SK-N-SH (cell line): ENCODE measurements around the gene LCN1. TPM values are rescaled to one million over a fixed set of nuclear protein-coding genes. Genes with fewer than 3 reads are reported as not detected.

Source experiments
- CTCF ChIA-PET: fragments of 300-600, 350-600 bp; formaldehyde crosslinking; extraction: SDS; loops from one replicate; lab custom pipeline; 2021; lab: Yijun Ruan, JAX
- POLR2A ChIA-PET: fragments of 350-600 bp; sonication (Branson Sonifier 250); formaldehyde crosslinking; extraction: SDS; loops from one replicate; lab custom pipeline; 2020; ENCODE audit warnings: antibody characterized with exemption, inconsistent platforms; lab: Yijun Ruan, JAX
- DNase-seq: peaks from one replicate; pipeline ENCODE4 v3.0.0; 2012
- H2AFZ ChIP-seq: fragments of 200-600 bp; sonication (generic); 2 replicates; pipeline ENCODE4 v1.8.1; 2016; ENCODE audit warnings: antibody characterized with exemption, mild to moderate bottlenecking, low read depth
- H3F3A ChIP-seq: fragments of 200-600 bp; sonication (generic); replicated peaks from 2 replicates; pipeline ENCODE3; 2016; ENCODE audit warnings: antibody characterized with exemption, mild to moderate bottlenecking; ENCODE audit not compliant: insufficient read depth
- H3K27ac ChIP-seq, 2 experiments: fragments of 200-500 bp in 1 of 2; fragments of 200-600 bp in 1 of 2; sonication (Bioruptor generic) in 1 of 2; sonication (generic), shearing (Covaris generic) in 1 of 2; 2 replicates each; pipeline versions ENCODE4 v1.5.1 to v1.6.1; 2014 to 2016; ENCODE audit warnings: low read depth in 2 of 2, inconsistent platforms in 1 of 2, low read length in 1 of 2, mild to moderate bottlenecking in 1 of 2, mixed read lengths in 1 of 2
- H3K27me3 ChIP-seq: fragments of 200-600 bp; sonication (generic), shearing (Covaris generic); 2 replicates; pipeline ENCODE4 v1.6.1; 2016; ENCODE audit warnings: mixed run types; ENCODE audit not compliant: insufficient read depth
- H3K36me3 ChIP-seq, 2 experiments: fragments of 200-500 bp in 1 of 2; fragments of 200-600 bp in 1 of 2; sonication (Bioruptor generic) in 1 of 2; sonication (generic) in 1 of 2; replicated peaks in 1 of 2; 2 replicates each; pipeline versions ENCODE3 to v1.5.1; 2014 to 2016; ENCODE audit warnings: low read length in 1 of 2, mild to moderate bottlenecking in 1 of 2; ENCODE audit not compliant: insufficient read depth in 2 of 2, control insufficient read depth in 1 of 2
- H3K4me1 ChIP-seq, 2 experiments: fragments of 200-500 bp in 1 of 2; fragments of 200-600 bp in 1 of 2; sonication (Bioruptor generic) in 1 of 2; sonication (generic), shearing (Covaris generic) in 1 of 2; 2 replicates each; pipeline versions ENCODE4 v1.5.1 to v1.6.1; 2014 to 2016; ENCODE audit warnings: low read depth in 1 of 2, low read length in 1 of 2, mixed run types in 1 of 2; ENCODE audit not compliant: insufficient read depth in 2 of 2, control insufficient read depth in 1 of 2
- H3K4me2 ChIP-seq: fragments of 200-600 bp; sonication (generic), shearing (Covaris generic); 2 replicates; pipeline ENCODE4 v1.6.1; 2017; ENCODE audit warnings: mixed run types
- H3K4me3 ChIP-seq, 2 experiments: fragments of 200-500 bp in 1 of 2; fragments of 200-600 bp in 1 of 2; sonication (Bioruptor generic) in 1 of 2; sonication (generic), shearing (Covaris generic) in 1 of 2; 2 replicates each; pipeline versions ENCODE4 v1.5.1 to v1.8.1; 2014 to 2016; ENCODE audit warnings: low read depth in 2 of 2, inconsistent platforms in 1 of 2, low read length in 1 of 2, mild to moderate bottlenecking in 1 of 2, mixed read lengths in 1 of 2, moderate library complexity in 1 of 2
- H3K79me2 ChIP-seq: fragments of 200-600 bp; sonication (generic); 2 replicates; pipeline ENCODE4 v1.8.1; 2017; ENCODE audit warnings: mild to moderate bottlenecking; ENCODE audit not compliant: insufficient read depth
- H3K9ac ChIP-seq: fragments of 200-600 bp; sonication (generic); 2 replicates; pipeline ENCODE4 v1.6.1; 2017; ENCODE audit warnings: mixed run types
- H3K9me2 ChIP-seq: fragments of 200-600 bp; sonication (generic); 2 replicates; pipeline ENCODE4 v1.6.1; 2017; ENCODE audit warnings: mixed run types
- H3K9me3 ChIP-seq: fragments of 200-600 bp; sonication (generic); 2 replicates; pipeline ENCODE4 v1.6.1; 2017; ENCODE audit warnings: mixed run types, mild to moderate bottlenecking, moderate library complexity
- H4K20me1 ChIP-seq: fragments of 200-600 bp; sonication (generic); 2 replicates; pipeline ENCODE4 v1.6.1; 2017; ENCODE audit warnings: mild to moderate bottlenecking, mixed run types; ENCODE audit not compliant: insufficient read depth
- CHD2 ChIP-seq: fragments of 150-350 bp; IDR thresholded peaks from 2 replicates; pipeline ENCODE4 v1.6.1; 2018; ENCODE audit warnings: low read length; ENCODE audit not compliant: partially characterized antibody
- ELF1 ChIP-seq: IDR thresholded peaks from 2 replicates; pipeline ENCODE4 v1.4.0; 2012
- EP300 ChIP-seq, 2 experiments: IDR thresholded peaks; 2 replicates each; pipeline versions ENCODE4 v1.4.0 to v1.6.1; 2012; ENCODE audit warnings: borderline replicate concordance in 1 of 2, low read depth in 1 of 2, low read length in 1 of 2
- EZH2phosphoT487 ChIP-seq: fragments of 200-600 bp; sonication (generic); IDR thresholded peaks from 2 replicates; pipeline ENCODE4 v1.6.1; 2017; ENCODE audit warnings: low read depth, mixed run types, mild to moderate bottlenecking, antibody characterized with exemption, moderate library complexity, borderline replicate concordance
- FOSL2 ChIP-seq: IDR thresholded peaks from 2 replicates; pipeline ENCODE4 v1.4.0; 2012; ENCODE audit warnings: low read depth, mild to moderate bottlenecking, moderate library complexity, borderline replicate concordance
- FOXJ3 ChIP-seq: sonication (generic); formaldehyde crosslinking; IDR thresholded peaks from 2 replicates; pipeline ENCODE4 v1.5.1; 2020; ENCODE audit warnings: mild to moderate bottlenecking, missing genetic modification reagents
- GABPA ChIP-seq: IDR thresholded peaks from 2 replicates; pipeline ENCODE4 v1.4.0; 2012; ENCODE audit warnings: low read depth, mild to moderate bottlenecking
- POLR2AphosphoS5 ChIP-seq: IDR thresholded peaks from 2 replicates; pipeline ENCODE4 v1.6.1; 2012; ENCODE audit warnings: low read depth, low read length
- RAD21 ChIP-seq: IDR thresholded peaks from 2 replicates; pipeline ENCODE4 v1.6.1; 2012; ENCODE audit warnings: mild to moderate bottlenecking, low read length
- RCOR1 ChIP-seq: fragments of 150-350 bp; IDR thresholded peaks from 2 replicates; pipeline ENCODE4 v1.6.1; 2017; ENCODE audit warnings: antibody characterized with exemption, low read length
- RFX5 ChIP-seq: IDR thresholded peaks from 2 replicates; pipeline ENCODE4 v1.6.1; 2012; ENCODE audit warnings: mild to moderate bottlenecking, improper control_type of control experiment, low read length
- RXRA ChIP-seq: IDR thresholded peaks from 2 replicates; pipeline ENCODE4 v1.4.0; 2012; ENCODE audit warnings: low read depth, mild to moderate bottlenecking, borderline replicate concordance
- SIN3A ChIP-seq: IDR thresholded peaks from 2 replicates; pipeline ENCODE4 v1.6.1; 2012; ENCODE audit warnings: low read depth, mild to moderate bottlenecking, low read length, moderate library complexity, borderline replicate concordance
- TCF12 ChIP-seq: IDR thresholded peaks from 2 replicates; pipeline ENCODE4 v1.4.0; 2012
- YY1 ChIP-seq: IDR thresholded peaks from 2 replicates; pipeline ENCODE4 v1.4.0; 2012; ENCODE audit warnings: low read depth, mild to moderate bottlenecking
- ZBTB33 ChIP-seq: IDR thresholded peaks from 2 replicates; pipeline ENCODE4 v1.4.0; 2012; ENCODE audit warnings: low read depth, borderline replicate concordance
- WGBS: methylation state at CpG from one replicate; pipeline ENCODE4 v1.1.6; 2017; ENCODE audit warnings: low lambda C conversion rate; 5-methylcytosine and 5-hydroxymethylcytosine counted together
- polyA plus RNA-seq, 3 experiments: library from polyadenylated mRNA; depleted of rRNA; stranded (reverse); fragments of >200 nt; gene quantifications; 2 replicates each; pipeline ENCODE4 v1.2.3, GENCODE V29; 2012
- TF ChIP-seq, protein P1 (sequence below): fragments of 150-350 bp; IDR thresholded peaks from 2 replicates; pipeline ENCODE4 v1.6.1; 2016; ENCODE audit warnings: mild to moderate bottlenecking, low read depth, low read length
- TF ChIP-seq, protein P2 (sequence below): fragments of 200-600 bp; sonication (generic); IDR thresholded peaks from 2 replicates; pipeline ENCODE4 v1.6.1; 2017; ENCODE audit warnings: antibody characterized with exemption, mild to moderate bottlenecking, moderate library complexity

Gene LCN1
- polyA plus RNA-seq, 1 of the 3 experiments (the other 2 are of a cell fraction): not detected

GRCh38 chr9:135490980-135491464 lies 30.2 kb upstream of the LCN1 start:
- H2AFZ ChIP-seq: no peak overlapping the region
- H3K27me3 ChIP-seq: no peaks in the 10 kb centered on the region
- H4K20me1 ChIP-seq: no peaks in the 10 kb centered on the region
- H3K36me3 ChIP-seq: peaks cover 0 to 28% of the 10 kb centered on the region in 2 experiments
- no peaks in the 10 kb centered on the region for H3F3A ChIP-seq
- no peak overlapping the region for H3K27ac ChIP-seq
- TF ChIP-seq GABPA: no peak
- TF ChIP-seq ELF1: no peak
- TF ChIP-seq, protein P1, sequence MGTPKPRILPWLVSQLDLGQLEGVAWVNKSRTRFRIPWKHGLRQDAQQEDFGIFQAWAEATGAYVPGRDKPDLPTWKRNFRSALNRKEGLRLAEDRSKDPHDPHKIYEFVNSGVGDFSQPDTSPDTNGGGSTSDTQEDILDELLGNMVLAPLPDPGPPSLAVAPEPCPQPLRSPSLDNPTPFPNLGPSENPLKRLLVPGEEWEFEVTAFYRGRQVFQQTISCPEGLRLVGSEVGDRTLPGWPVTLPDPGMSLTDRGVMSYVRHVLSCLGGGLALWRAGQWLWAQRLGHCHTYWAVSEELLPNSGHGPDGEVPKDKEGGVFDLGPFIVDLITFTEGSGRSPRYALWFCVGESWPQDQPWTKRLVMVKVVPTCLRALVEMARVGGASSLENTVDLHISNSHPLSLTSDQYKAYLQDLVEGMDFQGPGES: no peak
- TF ChIP-seq SIN3A: no peak
- TF ChIP-seq EZH2phosphoT487: no peak
- no peak for TF ChIP-seq CHD2
- TF ChIP-seq TCF12: no peak
- TF ChIP-seq ZBTB33: no peak
- no peak for TF ChIP-seq FOXJ3 (CRISPR knock-in tag)
- no peak for TF ChIP-seq YY1
- TF ChIP-seq FOSL2: no peak
- TF ChIP-seq RFX5: no peak
- TF ChIP-seq, protein P2, sequence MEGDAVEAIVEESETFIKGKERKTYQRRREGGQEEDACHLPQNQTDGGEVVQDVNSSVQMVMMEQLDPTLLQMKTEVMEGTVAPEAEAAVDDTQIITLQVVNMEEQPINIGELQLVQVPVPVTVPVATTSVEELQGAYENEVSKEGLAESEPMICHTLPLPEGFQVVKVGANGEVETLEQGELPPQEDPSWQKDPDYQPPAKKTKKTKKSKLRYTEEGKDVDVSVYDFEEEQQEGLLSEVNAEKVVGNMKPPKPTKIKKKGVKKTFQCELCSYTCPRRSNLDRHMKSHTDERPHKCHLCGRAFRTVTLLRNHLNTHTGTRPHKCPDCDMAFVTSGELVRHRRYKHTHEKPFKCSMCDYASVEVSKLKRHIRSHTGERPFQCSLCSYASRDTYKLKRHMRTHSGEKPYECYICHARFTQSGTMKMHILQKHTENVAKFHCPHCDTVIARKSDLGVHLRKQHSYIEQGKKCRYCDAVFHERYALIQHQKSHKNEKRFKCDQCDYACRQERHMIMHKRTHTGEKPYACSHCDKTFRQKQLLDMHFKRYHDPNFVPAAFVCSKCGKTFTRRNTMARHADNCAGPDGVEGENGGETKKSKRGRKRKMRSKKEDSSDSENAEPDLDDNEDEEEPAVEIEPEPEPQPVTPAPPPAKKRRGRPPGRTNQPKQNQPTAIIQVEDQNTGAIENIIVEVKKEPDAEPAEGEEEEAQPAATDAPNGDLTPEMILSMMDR: no peak
- TF ChIP-seq POLR2AphosphoS5: no peak
- TF ChIP-seq RCOR1: no peak
- no peak for TF ChIP-seq RAD21
- TF ChIP-seq EP300 (IDR thresholded peaks at IDR 0.05; ENCODE audit: borderline replicate concordance in 1 of 2, low read depth in 1 of 2, low read length in 1 of 2): no peak
- TF ChIP-seq RXRA: no peak
- no peak overlapping the region for H3K4me2 ChIP-seq
- H3K79me2 ChIP-seq: no peaks in the 10 kb centered on the region
- ChIA-PET CTCF (interaction anchor here (1.1 to 4.2 kb wide), 3 partner anchors 9 to 18 kb away, joined by 3 to 12 read pairs (median 7); partner anchors contain the start of gene MRPS2), POLR2A (no interaction called here)
- no peak for DNase-seq
- no peaks in the 10 kb centered on the region for H3K9me2 ChIP-seq
- no peak overlapping the region for H3K4me3 ChIP-seq
- no peaks in the 10 kb centered on the region for H3K9me3 ChIP-seq
- H3K9ac ChIP-seq: no peak overlapping the region
- 92% methylated on average over 16 of the region's 18 CpGs for WGBS
- no peaks in the 10 kb centered on the region for H3K4me1 ChIP-seq
